ENCODE results near the gene SMARCC1. TPM values are rescaled to one million over a fixed set of nuclear protein-coding genes. Genes with fewer than 3 reads are reported as not detected.

Gene SMARCC1
- total RNA-seq, 8 experiments from 2014 or later = 35.9 to 114 (median 55.4) TPM

DNA sequence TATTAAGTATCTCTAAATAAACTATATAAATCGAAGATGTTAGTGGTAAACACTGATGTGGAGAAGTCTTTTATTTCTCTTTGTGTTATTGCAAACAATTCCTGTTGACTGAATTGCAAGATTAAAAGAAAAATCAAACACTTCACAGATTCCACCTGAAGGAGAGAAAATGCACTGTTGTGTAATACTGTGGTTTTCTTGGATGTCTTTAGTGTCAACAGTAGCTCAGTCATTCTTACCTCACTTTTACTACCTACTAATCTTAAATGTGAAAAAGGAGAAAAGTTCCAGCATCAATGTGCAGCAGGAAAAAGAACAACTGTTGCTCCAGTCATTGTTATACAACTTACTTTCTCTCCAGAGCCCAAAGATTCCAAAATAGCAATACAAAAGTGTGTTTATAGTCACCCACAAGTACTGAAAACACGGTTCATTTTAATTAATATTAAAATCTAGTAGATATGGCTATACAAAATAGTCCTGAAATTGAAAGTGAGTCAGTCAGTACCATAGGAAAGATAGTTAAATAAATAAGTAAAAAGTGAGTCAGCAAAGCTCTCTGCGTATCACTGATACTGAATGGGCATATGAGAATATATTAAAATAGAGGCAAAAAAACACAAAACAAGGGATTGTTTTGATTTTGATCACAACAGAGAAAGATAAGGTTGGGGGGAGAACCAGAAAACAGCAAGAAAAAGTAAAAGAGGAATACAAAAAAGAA, 112.5 kb downstream of the SMARCC1 start:
- in situ Hi-C loops (cut with MboI; ENCODE audit: low pct_unique_long_range_greater_than_20kb in 2 of 9, low sequenced_read_pairs in 9 of 9, unreplicated experiment in 9 of 9) = no loop called here
- no peaks in the 10 kb centered on the region for H3K4me1 ChIP-seq (replicated peaks in 1 of 2)
- peak in 1 of 8 experiments; percentile 29 for ATAC-seq (replicated peaks in 6 of 8)
- no peak overlapping the region for H3K4me3 ChIP-seq
- WGBS, 10 experiments = 79 to 100% (median 96%) methylated on average over 2 to 3 of the region's 3 CpGs; no CpG with 5 or more reads in 1 of the 10 experiments
- H3K27ac ChIP-seq = no peak overlapping the region

DNA sequence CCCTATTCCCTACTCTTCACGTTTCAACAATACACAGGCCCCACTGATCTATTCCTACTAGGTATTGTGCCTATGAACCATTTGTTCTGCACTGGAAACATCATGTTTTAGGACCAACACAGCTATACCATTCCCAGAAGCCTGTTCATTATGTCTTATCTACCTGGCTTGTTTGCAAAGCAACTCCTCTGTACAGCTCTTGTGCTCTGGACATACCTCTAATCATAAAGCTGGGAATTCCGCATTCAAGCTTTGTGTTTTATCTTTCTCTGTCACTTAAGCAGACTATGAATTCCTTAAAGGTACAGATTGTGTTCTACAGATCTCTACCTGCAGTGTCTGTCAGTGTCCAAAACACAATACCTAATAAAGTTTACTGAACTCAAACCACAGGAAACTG, 115.6 kb downstream of the SMARCC1 start:
- Histone ChIP-seq H3K4me1 (replicated peaks in 1 of 2) (no peaks in the 10 kb centered on the region), H3K27ac (no peak overlapping the region), H3K4me3 (no peak overlapping the region)
- no peak for ATAC-seq (replicated peaks in 6 of 8)
- 83 to 100% (median 100%) methylated on average over 1 to 2 of the region's 2 CpGs; no CpG with 5 or more reads in 3 of the 10 experiments for WGBS, 10 experiments
- in situ Hi-C loops (cut with MboI; ENCODE audit: low pct_unique_long_range_greater_than_20kb in 2 of 9, low sequenced_read_pairs in 9 of 9, unreplicated experiment in 9 of 9) = no loop called here

DNA sequence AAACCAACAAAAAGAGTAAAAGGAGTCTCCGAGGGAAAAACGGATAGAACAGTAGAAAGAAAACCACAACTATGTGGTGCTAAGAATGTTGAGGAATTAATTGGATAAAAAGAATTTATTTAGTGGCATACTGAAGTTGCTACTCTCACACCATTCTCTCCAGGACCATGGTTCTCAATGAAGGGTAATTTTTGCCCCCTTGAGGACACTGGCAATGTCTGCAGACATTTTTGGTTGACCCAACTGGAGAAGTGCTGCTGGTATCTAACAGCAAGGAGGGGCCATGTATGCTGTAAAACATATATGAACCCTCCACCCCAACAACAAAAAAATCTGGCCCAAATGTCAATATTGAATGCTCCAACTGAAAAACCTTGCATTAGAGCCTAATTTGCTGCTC, 117.2 kb downstream of the SMARCC1 start:
- in situ Hi-C loops (cut with MboI; ENCODE audit: low pct_unique_long_range_greater_than_20kb in 2 of 9, low sequenced_read_pairs in 9 of 9, unreplicated experiment in 9 of 9) = no loop called here
- Histone ChIP-seq H3K27ac (no peak overlapping the region), H3K4me1 (replicated peaks in 1 of 2) (no peaks in the 10 kb centered on the region), H3K4me3 (no peak overlapping the region)
- peak in 1 of 8 experiments; percentile 68 for ATAC-seq (replicated peaks in 6 of 8)
- 36 to 100% (median 92%) methylated on average over 1 to 2 of the region's 2 CpGs; no CpG with 5 or more reads in 2 of the 10 experiments for WGBS, 10 experiments

DNA sequence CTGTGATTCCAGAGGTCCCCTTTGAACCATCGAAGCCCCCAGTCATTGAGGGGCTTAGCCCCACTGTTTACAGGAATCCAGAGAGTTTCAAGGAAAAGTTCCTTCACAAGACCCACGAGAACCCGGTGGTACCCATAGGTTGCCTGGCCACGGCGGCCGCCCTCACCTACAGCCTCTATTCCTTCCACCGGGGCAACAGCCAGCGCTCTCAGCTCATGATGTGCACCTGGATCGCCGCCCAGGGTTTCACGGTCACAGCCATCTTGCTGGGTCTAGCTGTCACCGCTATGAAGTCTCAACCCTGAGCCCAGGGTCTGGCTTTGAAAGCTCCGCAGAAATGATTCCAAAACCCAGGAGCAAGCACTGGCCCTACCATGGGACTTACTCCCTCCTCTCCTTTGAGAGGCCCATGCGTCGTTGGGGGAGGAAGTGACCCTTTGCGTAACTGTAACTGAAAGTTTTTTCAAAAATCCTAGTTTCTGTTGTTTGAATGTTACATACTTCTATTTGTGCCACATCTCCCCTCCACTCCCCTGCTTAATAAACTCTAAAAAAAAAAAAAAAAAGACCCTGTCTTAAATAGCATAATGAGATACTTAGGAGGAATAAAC, 118.0 kb downstream of the SMARCC1 start:
- in situ Hi-C loops (cut with MboI; ENCODE audit: low pct_unique_long_range_greater_than_20kb in 2 of 9, low sequenced_read_pairs in 9 of 9, unreplicated experiment in 9 of 9) = no loop called here
- no peak overlapping the region for H3K4me3 ChIP-seq
- H3K4me1 ChIP-seq (replicated peaks in 1 of 2) = no peaks in the 10 kb centered on the region
- H3K27ac ChIP-seq = no peak overlapping the region
- ATAC-seq (replicated peaks in 6 of 8) = no peak
- WGBS, 10 experiments = 90 to 100% (median 100%) methylated on average over 1 to 5 of the region's 16 CpGs; no CpG with 5 or more reads in 3 of the 10 experiments

DNA sequence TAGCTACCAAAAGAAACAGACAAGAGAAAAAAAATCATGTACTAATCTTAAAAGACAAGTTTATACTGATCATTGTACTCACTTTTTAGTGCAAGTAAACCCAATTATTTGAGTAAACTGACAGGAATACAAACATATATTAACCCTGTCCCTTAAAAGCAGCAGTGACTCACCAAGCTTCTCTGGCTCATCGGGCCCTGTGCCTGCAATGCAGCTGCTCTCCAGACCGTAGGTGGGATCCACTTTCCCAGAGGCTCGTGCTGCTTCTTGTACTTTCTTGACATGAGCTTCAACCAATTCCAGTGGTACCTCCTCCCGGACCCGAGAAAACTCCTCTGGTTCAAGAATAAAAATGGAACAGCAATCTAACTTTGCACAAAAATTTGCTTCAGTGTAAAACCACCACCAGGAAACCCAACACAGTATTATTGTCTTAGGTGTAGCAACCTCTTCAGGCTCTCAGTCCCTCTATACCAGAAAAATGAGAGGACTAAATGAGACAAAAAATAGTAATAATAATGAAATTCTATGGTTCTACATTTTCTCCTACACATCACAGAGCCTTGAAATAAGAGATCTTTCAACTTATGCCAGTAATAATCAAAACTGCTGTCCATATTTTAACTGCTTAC, 120.5 kb downstream of the SMARCC1 start:
- in situ Hi-C loops (cut with MboI; ENCODE audit: low pct_unique_long_range_greater_than_20kb in 2 of 9, low sequenced_read_pairs in 9 of 9, unreplicated experiment in 9 of 9) = no loop called here
- peak in 3 of 8 experiments; percentile 40 to 96 (median 88) for ATAC-seq (replicated peaks in 6 of 8)
- H3K27ac ChIP-seq = no peak overlapping the region
- 0 to 100% (median 83%) methylated on average over 1 to 4 of the region's 5 CpGs; no CpG with 5 or more reads in 2 of the 10 experiments for WGBS, 10 experiments
- no peak overlapping the region for H3K4me3 ChIP-seq
- H3K4me1 ChIP-seq (replicated peaks in 1 of 2) = no peaks in the 10 kb centered on the region

DNA sequence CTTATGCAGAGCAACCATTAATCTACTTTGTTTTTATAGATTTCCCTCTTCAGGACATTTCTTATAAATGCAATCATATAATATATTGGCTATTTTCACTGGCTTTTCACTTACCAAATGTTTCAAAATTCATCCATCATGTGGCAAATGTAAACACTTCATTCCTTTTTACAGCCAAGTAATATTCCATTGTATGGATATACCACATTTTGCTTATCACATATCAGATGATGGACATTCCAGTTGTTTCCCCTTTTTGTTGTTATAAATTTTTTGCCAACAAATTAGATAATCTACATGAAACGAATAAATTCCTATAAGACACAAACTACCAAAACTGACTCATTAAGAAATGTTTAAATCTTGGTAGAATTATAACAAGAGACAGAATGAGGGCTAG, 123.2 kb downstream of the SMARCC1 start:
- 89 to 100% (median 100%) methylated on average over 1 of the region's 1 CpG; no CpG with 5 or more reads in 2 of the 10 experiments for WGBS, 10 experiments
- in situ Hi-C loops (cut with MboI; ENCODE audit: low pct_unique_long_range_greater_than_20kb in 2 of 9, low sequenced_read_pairs in 9 of 9, unreplicated experiment in 9 of 9) = no loop called here
- no peak overlapping the region for H3K4me3 ChIP-seq
- no peak for ATAC-seq (replicated peaks in 6 of 8)
- H3K27ac ChIP-seq = no peak overlapping the region
- no peaks in the 10 kb centered on the region for H3K4me1 ChIP-seq (replicated peaks in 1 of 2)

DNA sequence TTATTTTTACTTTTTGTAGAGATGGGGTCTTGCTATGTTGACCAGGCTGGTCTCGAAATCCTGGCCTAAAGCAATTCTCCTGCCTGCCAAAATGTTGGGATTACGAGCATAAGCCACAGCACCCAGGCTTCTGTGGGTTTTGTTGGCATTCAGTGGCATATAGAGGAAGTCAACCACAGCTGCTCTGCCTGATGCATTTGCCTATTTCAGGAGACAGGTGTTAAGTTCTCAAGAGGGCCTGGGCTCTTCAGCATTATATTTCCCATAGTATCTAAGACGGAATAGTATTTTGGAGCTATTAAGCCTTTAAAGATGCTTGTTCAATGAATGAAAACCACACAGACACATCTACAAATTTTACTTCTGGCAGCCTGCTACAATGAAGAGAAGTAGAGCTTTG, 129.6 kb downstream of the SMARCC1 start:
- Histone ChIP-seq H3K4me1 (replicated peaks in 1 of 2) (no peaks in the 10 kb centered on the region), H3K27ac (no peak overlapping the region), H3K4me3 (no peak overlapping the region)
- in situ Hi-C loops (cut with MboI; ENCODE audit: low pct_unique_long_range_greater_than_20kb in 2 of 9, low sequenced_read_pairs in 9 of 9, unreplicated experiment in 9 of 9) = no loop called here
- 83 to 100% (median 100%) methylated on average over 1 to 3 of the region's 3 CpGs; no CpG with 5 or more reads in 3 of the 10 experiments for WGBS, 10 experiments
- ATAC-seq (replicated peaks in 6 of 8) = no peak

DNA sequence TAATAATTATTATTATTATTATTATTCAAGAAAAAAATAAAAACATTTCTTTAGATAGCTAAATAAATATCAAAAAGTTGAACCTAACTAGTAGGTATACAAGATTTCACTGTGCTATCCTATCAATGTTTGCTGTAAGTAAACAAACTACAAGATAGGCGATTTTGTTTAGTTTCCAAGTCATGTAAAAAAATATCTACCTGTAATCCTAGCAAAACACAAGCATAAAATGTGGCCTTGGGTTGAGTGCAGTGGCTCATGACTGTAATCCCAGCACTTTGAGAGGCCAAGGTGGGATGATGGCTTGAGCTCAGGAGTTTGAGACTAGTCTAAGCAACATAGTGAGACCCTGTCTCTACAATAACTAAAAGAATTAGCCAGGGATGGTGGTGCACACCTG, 131.4 kb downstream of the SMARCC1 start:
- ATAC-seq (replicated peaks in 6 of 8) = no peak
- no peak overlapping the region for H3K27ac ChIP-seq
- in situ Hi-C loops (cut with MboI; ENCODE audit: low pct_unique_long_range_greater_than_20kb in 2 of 9, low sequenced_read_pairs in 9 of 9, unreplicated experiment in 9 of 9) = no loop called here
- 71 to 100% (median 100%) methylated on average over 1 of the region's 1 CpG; no CpG with 5 or more reads in 3 of the 10 experiments for WGBS, 10 experiments
- no peaks in the 10 kb centered on the region for H3K4me1 ChIP-seq (replicated peaks in 1 of 2)
- H3K4me3 ChIP-seq = no peak overlapping the region

DNA sequence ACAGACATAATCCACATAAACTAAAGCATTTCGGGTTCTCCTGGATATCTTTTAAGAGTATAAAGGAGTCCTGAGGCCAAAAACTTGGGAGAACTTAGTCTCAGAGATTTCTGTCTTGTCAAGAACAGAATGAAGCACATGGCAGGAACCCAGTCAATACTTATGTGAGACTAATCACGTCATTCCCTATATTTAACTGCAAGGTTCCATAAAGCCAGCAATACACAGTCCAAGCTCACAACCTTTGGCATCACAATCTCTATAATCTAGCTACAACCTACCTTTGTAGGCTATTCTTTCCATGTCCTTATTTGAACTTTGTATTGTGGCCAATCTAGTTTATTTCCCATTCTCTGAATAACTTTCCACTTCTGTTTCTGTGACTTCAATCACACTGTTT, 134.1 kb downstream of the SMARCC1 start:
- no peak for ATAC-seq (replicated peaks in 6 of 8)
- H3K27ac ChIP-seq = no peak overlapping the region
- H3K4me3 ChIP-seq = no peak overlapping the region
- H3K4me1 ChIP-seq (replicated peaks in 1 of 2) = no peaks in the 10 kb centered on the region
- 85 to 100% (median 100%) methylated on average over 1 to 2 of the region's 2 CpGs; no CpG with 5 or more reads in 2 of the 10 experiments for WGBS, 10 experiments
- in situ Hi-C loops (cut with MboI; ENCODE audit: low pct_unique_long_range_greater_than_20kb in 2 of 9, low sequenced_read_pairs in 9 of 9, unreplicated experiment in 9 of 9) = no loop called here

DNA sequence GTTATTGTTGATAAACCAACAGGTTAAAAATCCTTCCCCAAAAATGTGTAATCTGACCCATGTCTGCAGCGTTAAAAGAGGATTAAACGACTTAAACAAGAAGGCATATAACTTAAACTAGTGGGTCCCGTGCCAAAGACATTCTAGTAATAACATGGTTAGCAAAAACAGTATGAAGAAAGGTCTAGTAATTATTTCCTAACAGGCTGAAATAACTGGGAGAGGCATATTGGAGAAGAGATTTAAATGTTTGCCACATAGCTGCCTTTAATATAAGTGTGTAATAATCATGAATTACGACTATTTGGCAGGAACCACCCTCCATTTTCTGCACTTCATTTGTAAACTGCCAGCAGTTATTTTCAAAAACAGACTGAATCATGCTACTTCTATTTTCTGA, 135.3 kb downstream of the SMARCC1 start:
- no peaks in the 10 kb centered on the region for H3K4me1 ChIP-seq (replicated peaks in 1 of 2)
- WGBS, 10 experiments = 6 to 97% (median 86%) methylated on average over 3 to 4 of the region's 4 CpGs; no CpG with 5 or more reads in 1 of the 10 experiments
- no peak overlapping the region for H3K27ac ChIP-seq
- in situ Hi-C loops (cut with MboI; ENCODE audit: low pct_unique_long_range_greater_than_20kb in 2 of 9, low sequenced_read_pairs in 9 of 9, unreplicated experiment in 9 of 9) = no loop called here
- ATAC-seq (replicated peaks in 6 of 8) = peak in 2 of 8 experiments; percentile 49 to 65
- no peak overlapping the region for H3K4me3 ChIP-seq

DNA sequence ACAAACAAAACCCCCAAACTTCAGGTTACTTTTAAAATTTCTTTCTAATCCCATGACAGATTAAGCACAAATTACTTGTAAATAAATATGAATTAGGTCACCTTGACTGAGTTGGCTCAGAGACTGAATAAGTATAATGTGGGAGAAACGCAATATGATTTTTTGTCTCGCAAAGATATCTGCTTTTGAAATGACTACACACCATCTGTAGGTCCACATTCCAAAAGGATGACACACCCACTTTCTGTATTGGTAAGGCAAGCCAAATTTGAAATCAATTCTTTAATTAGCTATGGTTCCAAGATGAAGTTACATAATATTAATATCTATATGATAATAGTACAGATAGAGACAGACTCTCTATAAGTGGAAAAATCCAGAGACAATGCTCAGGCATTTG, 136.1 kb downstream of the SMARCC1 start:
- H3K4me3 ChIP-seq = no peak overlapping the region
- in situ Hi-C loops (cut with MboI; ENCODE audit: low pct_unique_long_range_greater_than_20kb in 2 of 9, low sequenced_read_pairs in 9 of 9, unreplicated experiment in 9 of 9) = no loop called here
- ATAC-seq (replicated peaks in 6 of 8) = no peak
- WGBS, 10 experiments = 80 to 100% (median 100%) methylated on average over 1 to 2 of the region's 2 CpGs; no CpG with 5 or more reads in 2 of the 10 experiments
- H3K27ac ChIP-seq = no peak overlapping the region
- H3K4me1 ChIP-seq (replicated peaks in 1 of 2) = no peaks in the 10 kb centered on the region

DNA sequence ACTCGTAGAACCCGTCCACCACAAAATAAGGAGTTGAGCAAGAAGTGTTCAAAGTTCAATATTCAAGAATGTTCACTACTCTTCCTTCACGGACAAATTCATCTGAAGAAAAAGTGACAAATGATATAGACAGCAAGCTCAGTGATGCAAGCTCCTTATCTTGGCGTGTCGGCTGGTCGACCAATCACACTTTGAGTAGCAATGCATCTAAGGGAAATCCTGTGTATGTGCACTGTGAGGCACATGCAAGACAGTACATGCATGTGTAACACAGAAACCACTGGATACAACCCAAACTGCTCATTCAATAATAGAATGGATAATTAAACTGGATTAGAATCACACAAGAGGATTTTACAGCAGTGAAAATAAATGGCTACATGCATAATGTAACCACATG, 138.6 kb downstream of the SMARCC1 start:
- in situ Hi-C loops (cut with MboI; ENCODE audit: low pct_unique_long_range_greater_than_20kb in 2 of 9, low sequenced_read_pairs in 9 of 9, unreplicated experiment in 9 of 9) = no loop called here
- Histone ChIP-seq H3K27ac (no peak overlapping the region), H3K4me3 (no peak overlapping the region), H3K4me1 (replicated peaks in 1 of 2) (no peaks in the 10 kb centered on the region)
- ATAC-seq (replicated peaks in 6 of 8) = no peak
- WGBS, 10 experiments = 83 to 100% (median 97%) methylated on average over 1 to 6 of the region's 6 CpGs; no CpG with 5 or more reads in 3 of the 10 experiments

DNA sequence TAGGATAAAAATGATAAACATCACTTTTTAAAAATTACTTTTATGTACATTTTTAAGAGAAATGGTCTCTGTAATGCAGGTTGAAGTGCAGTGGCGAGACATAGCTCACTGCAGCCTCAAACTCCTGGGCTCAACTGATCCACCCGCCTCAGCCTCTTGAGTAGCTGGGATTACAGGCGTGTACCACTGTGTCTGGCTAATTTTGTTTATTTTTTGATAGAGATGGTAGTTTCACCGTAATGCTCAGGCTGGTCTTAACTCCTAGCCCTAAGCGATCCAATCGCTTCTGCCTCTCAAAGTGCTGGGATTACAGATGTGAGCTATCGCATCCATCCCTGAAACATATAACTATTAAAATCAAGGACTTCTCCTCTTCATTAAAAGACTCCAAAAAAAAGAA, 140.0 kb downstream of the SMARCC1 start:
- ATAC-seq (replicated peaks in 6 of 8) = no peak
- Histone ChIP-seq H3K4me3 (no peak overlapping the region), H3K4me1 (replicated peaks in 1 of 2) (no peaks in the 10 kb centered on the region), H3K27ac (no peak overlapping the region)
- WGBS, 10 experiments = 96 to 100% (median 100%) methylated on average over 1 to 6 of the region's 7 CpGs; no CpG with 5 or more reads in 1 of the 10 experiments
- in situ Hi-C loops (cut with MboI; ENCODE audit: low pct_unique_long_range_greater_than_20kb in 2 of 9, low sequenced_read_pairs in 9 of 9, unreplicated experiment in 9 of 9) = no loop called here
